Esophagus squamous epithelium (tissue), 5 donors: ENCODE measurements around the gene NCAPD2. TPM values are rescaled to one million over a fixed set of nuclear protein-coding genes. Genes with fewer than 3 reads are reported as not detected.
"Not testable (repeated sequence)": the region's sequence is repeated elsewhere in the genome, so short reads cannot be mapped to it uniquely, and the experiment has no call there.

Experiments
- DNase-seq: peaks from one replicate; lab custom pipeline; 2025; lab: John Stamatoyannopoulos, UW
- H3K27ac ChIP-seq, 4 donors: fragments of 200-600 bp; sonication (generic); one replicate each; pipeline ENCODE4 v1.5.1; 2016 to 2019; ENCODE audit warnings: mild to moderate bottlenecking in 1 of 4
- H3K27me3 ChIP-seq, 4 donors: fragments of 200-600 bp; sonication (generic); 1 replicate in 3 of 4; 2 replicates in 1 of 4; pipeline versions ENCODE4 v1.5.1 to v1.6.0; 2017 to 2021; ENCODE audit warnings: antibody characterized with exemption in 1 of 4
- H3K36me3 ChIP-seq, 3 donors: fragments of 200-600 bp; sonication (generic); one replicate each; pipeline ENCODE4 v1.5.1; 2016 to 2019
- H3K4me1 ChIP-seq, 3 donors: fragments of 200-600 bp; sonication (generic); one replicate each; pipeline ENCODE4 v1.5.1; 2017 to 2019
- H3K4me3 ChIP-seq, 4 donors: fragments of 200-600 bp; sonication (generic); 1 replicate in 3 of 4; 2 replicates in 1 of 4; pipeline ENCODE4 v1.5.1; 2016 to 2019; ENCODE audit warnings: mild to moderate bottlenecking in 2 of 4, moderate library complexity in 1 of 4
- H3K9me3 ChIP-seq, 3 donors: fragments of 200-600 bp; sonication (generic); one replicate each; pipeline ENCODE4 v1.5.1; 2016 to 2019
- CTCF ChIP-seq, 6 experiments: fragments of 450-650 bp in 4 of 6; fragments of 200-600 bp in 2 of 6; sonication (generic) in 2 of 6; IDR thresholded peaks; one replicate each; pipeline ENCODE4 v1.5.1; 2016 to 2019; ENCODE audit warnings: antibody characterized with exemption in 6 of 6, mild to moderate bottlenecking in 4 of 6, moderate library complexity in 4 of 6
- POLR2A ChIP-seq, 4 donors: fragments of 450-650 bp; IDR thresholded peaks; one replicate each; pipeline ENCODE4 v1.6.1; 2017; ENCODE audit warnings: antibody characterized with exemption in 4 of 4, mild to moderate bottlenecking in 4 of 4, moderate library complexity in 3 of 4
- WGBS, 2 donors: methylation state at CpG; one replicate each; pipeline ENCODE4 v1.1.5; 2018; 5-methylcytosine and 5-hydroxymethylcytosine counted together
- intact Hi-C: fragments of 100-400 bp; cut with DNase I; formaldehyde crosslinking; loops from one replicate; pipeline ENCODE4 v1.15.0; 2022
- total RNA-seq, 4 donors: library from RNA; depleted of rRNA; stranded (reverse); fragments of >200 nt; gene quantifications; one replicate each; pipeline ENCODE4 v1.1.0, GENCODE V29; 2016
- donor health status: DM: yes; HTN: yes; CAD: no.

The NCAPD2 gene
- total RNA-seq, 4 donors from 2014 or later, result 25.6 to 73.2 (median 55.9) TPM

GRCh38 chr12:6558014-6558760 lies 64.3 kb downstream of the NCAPD2 start:
- Histone ChIP-seq H3K4me1 (peaks cover 12 to 40% (median 18%) of the 10 kb centered on the region in 3 donors), H3K36me3 (peaks cover 41 to 77% (median 44%) of the 10 kb centered on the region in 3 donors), H3K27ac (peak overlapping the region in 2 of 4 donors; percentile 35 to 55)
- H3K4me3 ChIP-seq, DNase-seq, H3K9me3 ChIP-seq, H3K27me3 ChIP-seq, intact Hi-C loops: not testable (repeated sequence)
- TF ChIP-seq CTCF (IDR thresholded peaks at IDR 0.05), result peak in 5 of 6 experiments; percentile 25 to 52 (median 32)
- 61 to 64% methylated on average over 14 of the region's 14 CpGs for whole genome bisulfite sequencing, 2 donors

- Histone ChIP-seq H3K9me3 (no peaks in the 10 kb centered on the region), H3K27ac (no peak overlapping the region), H3K27me3 (no peaks in the 10 kb centered on the region), H3K4me3 (no peak overlapping the region), H3K36me3 (peaks cover 47 to 90% (median 48%) of the 10 kb centered on the region in 3 donors), H3K4me1 (peaks cover 5 to 26% (median 5%) of the 10 kb centered on the region in 3 donors)
- 100% methylated on average over 1 of the region's 1 CpG; no CpG with 5 or more reads in 1 of the 2 donors for WGBS, 2 donors
- TF ChIP-seq CTCF (IDR thresholded peaks at IDR 0.05) (no peak), POLR2A (IDR thresholded peaks at IDR 0.05) (no peak)
- intact Hi-C loops, result no loop called here
- no peak for DNase-seq
Measured at GRCh38 chr12:6559500-6559899, 65.6 kb downstream of the NCAPD2 start.

GRCh38 chr12:6560501-6561205 lies 66.8 kb downstream of the NCAPD2 start:
- Histone ChIP-seq H3K9me3 (no peaks in the 10 kb centered on the region), H3K27me3 (no peaks in the 10 kb centered on the region), H3K27ac (no peak overlapping the region), H3K36me3 (peaks cover 48 to 95% (median 50%) of the 10 kb centered on the region in 3 donors), H3K4me3 (no peak overlapping the region), H3K4me1 (peaks cover 0 to 18% (median under 1%) of the 10 kb centered on the region in 3 donors)
- TF ChIP-seq POLR2A (IDR thresholded peaks at IDR 0.05) (no peak), CTCF (IDR thresholded peaks at IDR 0.05) (no peak)
- DNase-seq, result no peak
- WGBS, 2 donors, result 87 to 95% methylated on average over 6 to 10 of the region's 13 CpGs
- intact Hi-C loops, result no loop called here

- no peaks in the 10 kb centered on the region for H3K9me3 ChIP-seq
- H3K4me1 ChIP-seq, result peaks cover 7 to 17% (median 12%) of the 10 kb centered on the region in 3 donors
- H3K27me3 ChIP-seq, result no peaks in the 10 kb centered on the region
- DNase-seq, result no peak
- TF ChIP-seq POLR2A (IDR thresholded peaks at IDR 0.05) (no peak), CTCF (IDR thresholded peaks at IDR 0.05) (no peak)
- intact Hi-C loops, result no loop called here
- peaks cover 37 to 86% (median 53%) of the 10 kb centered on the region in 3 donors for H3K36me3 ChIP-seq
- H3K27ac ChIP-seq, result no peak overlapping the region
- 87 to 90% methylated on average over 7 to 10 of the region's 10 CpGs for WGBS, 2 donors
- no peak overlapping the region for H3K4me3 ChIP-seq
Measured at GRCh38 chr12:6562881-6563280, 69.0 kb downstream of the NCAPD2 start.
